Activated T-cell treated with anti-CD3 and anti-CD28 coated beads, Interleukin-2, amount 50 U/mL, for 1 hour (primary cell): ENCODE measurements around the gene ZCCHC14.

ENCODE experiments used
- DNase-seq: peaks from one replicate; pipeline ENCODE4 v3.0.0-alpha.2; 2020

The ZCCHC14 gene

GRCh38 chr16:87492721-87493607, at the start of gene ZCCHC14:
TSS of gene ZCCHC14 (minus strand) at chr16:87493024. CDS start at chr16:87492238, 786 bp downstream.
- DNase-seq: peak; percentile 99

- DNase-seq: no peak
Observed at GRCh38 chr16:87541872-87542234, 49.0 kb upstream of the ZCCHC14 start.

- DNase-seq: no peak
Observed at GRCh38 chr16:87541147-87541871, 48.5 kb upstream of the ZCCHC14 start.

- no peak for DNase-seq
Observed at GRCh38 chr16:87540897-87541146, 48.0 kb upstream of the ZCCHC14 start.

- no peak for DNase-seq
Observed at GRCh38 chr16:87540072-87540896, 47.5 kb upstream of the ZCCHC14 start.

- DNase-seq: no peak
Observed at GRCh38 chr16:87539113-87539512, 46.3 kb upstream of the ZCCHC14 start.

GRCh38 chr16:87538594-87538993, 45.8 kb upstream of the ZCCHC14 start:
- no peak for DNase-seq

GRCh38 chr16:87538160-87538559, 45.3 kb upstream of the ZCCHC14 start:
- DNase-seq: no peak

GRCh38 chr16:87536795-87537142, 43.9 kb upstream of the ZCCHC14 start:
- DNase-seq: no peak

- no peak for DNase-seq
Observed at GRCh38 chr16:87535855-87536794, 43.3 kb upstream of the ZCCHC14 start.

GRCh38 chr16:87535457-87535854, 42.6 kb upstream of the ZCCHC14 start:
- DNase-seq: no peak

- no peak for DNase-seq
Observed at GRCh38 chr16:87534751-87535150, 41.9 kb upstream of the ZCCHC14 start.

- DNase-seq: no peak
Observed at GRCh38 chr16:87534030-87534653, 41.3 kb upstream of the ZCCHC14 start.

- no peak for DNase-seq
Observed at GRCh38 chr16:87533061-87533460, 40.2 kb upstream of the ZCCHC14 start.

- no peak for DNase-seq
Observed at GRCh38 chr16:87531418-87531817, 38.6 kb upstream of the ZCCHC14 start.

- DNase-seq: no peak
Observed at GRCh38 chr16:87528690-87529579, 36.1 kb upstream of the ZCCHC14 start.

- DNase-seq: no peak
Observed at GRCh38 chr16:87527055-87527724, 34.4 kb upstream of the ZCCHC14 start.

GRCh38 chr16:87526238-87526947, 33.6 kb upstream of the ZCCHC14 start:
- no peak for DNase-seq

- no peak for DNase-seq
Observed at GRCh38 chr16:87525352-87525751, 32.5 kb upstream of the ZCCHC14 start.

GRCh38 chr16:87524407-87524806, 31.6 kb upstream of the ZCCHC14 start:
- DNase-seq: no peak
